Upper lobe of right lung (tissue), 1 donor: ENCODE data around the gene ACADVL. TPM values are rescaled to one million over a fixed set of nuclear protein-coding genes. Genes with fewer than 3 reads are reported as not detected.

Experiments
- ATAC-seq: fragments of 200-7000 bp; cut with Tn5 transposase; one replicate; pipeline ENCODE4 v1.9.1; 2020; ENCODE audit warnings: mild to moderate bottlenecking, moderate library complexity
- DNase-seq: peaks from one replicate; pipeline ENCODE4 v3.0.0-alpha.2; 2020
- H3K27ac ChIP-seq: fragments of 200-600 bp; one replicate; pipeline ENCODE4 v1.8.0; 2022
- H3K27me3 ChIP-seq: fragments of 200-600 bp; one replicate; pipeline ENCODE4 v1.8.0; 2022; ENCODE audit warnings: mild to moderate bottlenecking
- H3K36me3 ChIP-seq: fragments of 200-600 bp; one replicate; pipeline ENCODE4 v1.8.0; 2022
- H3K4me1 ChIP-seq: fragments of 200-600 bp; one replicate; pipeline ENCODE4 v1.8.0; 2022
- H3K4me3 ChIP-seq: fragments of 200-600 bp; one replicate; pipeline ENCODE4 v1.8.0; 2022; ENCODE audit warnings: mild to moderate bottlenecking
- H3K9me3 ChIP-seq: fragments of 200-600 bp; one replicate; pipeline ENCODE4 v1.8.0; 2022
- CTCF ChIP-seq: fragments of 200-600 bp; IDR thresholded peaks from one replicate; pipeline ENCODE4 v1.8.0; 2022; ENCODE audit warnings: antibody characterized with exemption
- intact Hi-C: fragments of 100-400 bp; cut with DNase I; formaldehyde crosslinking; loops from one replicate; pipeline ENCODE4 v1.11.0; 2022
- total RNA-seq: library from RNA; stranded (reverse); fragmentation: NEBNext Ultra II Directional; extraction: Animal tissue kit (Norgen Biotek cat#: 25700); gene quantifications from one replicate; pipeline ENCODE4 v1.2.1, GENCODE V29; 2021
- donor health status: DM: no; HTN: yes; CAD: no; lungs with severe emphysema.

Gene ACADVL
- total RNA-seq, 1 donor from 2014 or later: 544 TPM

GRCh38 chr17:7237761-7238419 lies 18.2 kb downstream of the ACADVL start:
- peaks cover 34% of the 10 kb centered on the region for H3K4me1 ChIP-seq
- ATAC-seq (peak; percentile 37), DNase-seq (peak; percentile 94)
- H3K36me3 ChIP-seq: peaks cover 33% of the 10 kb centered on the region
- TF ChIP-seq CTCF: no peak
- no peaks in the 10 kb centered on the region for H3K9me3 ChIP-seq
- intact Hi-C loops: no loop called here
- peak overlapping the region; percentile 88 for H3K27ac ChIP-seq
- H3K27me3 ChIP-seq: no peaks in the 10 kb centered on the region
- H3K4me3 ChIP-seq: peak overlapping the region; percentile 94

DNA sequence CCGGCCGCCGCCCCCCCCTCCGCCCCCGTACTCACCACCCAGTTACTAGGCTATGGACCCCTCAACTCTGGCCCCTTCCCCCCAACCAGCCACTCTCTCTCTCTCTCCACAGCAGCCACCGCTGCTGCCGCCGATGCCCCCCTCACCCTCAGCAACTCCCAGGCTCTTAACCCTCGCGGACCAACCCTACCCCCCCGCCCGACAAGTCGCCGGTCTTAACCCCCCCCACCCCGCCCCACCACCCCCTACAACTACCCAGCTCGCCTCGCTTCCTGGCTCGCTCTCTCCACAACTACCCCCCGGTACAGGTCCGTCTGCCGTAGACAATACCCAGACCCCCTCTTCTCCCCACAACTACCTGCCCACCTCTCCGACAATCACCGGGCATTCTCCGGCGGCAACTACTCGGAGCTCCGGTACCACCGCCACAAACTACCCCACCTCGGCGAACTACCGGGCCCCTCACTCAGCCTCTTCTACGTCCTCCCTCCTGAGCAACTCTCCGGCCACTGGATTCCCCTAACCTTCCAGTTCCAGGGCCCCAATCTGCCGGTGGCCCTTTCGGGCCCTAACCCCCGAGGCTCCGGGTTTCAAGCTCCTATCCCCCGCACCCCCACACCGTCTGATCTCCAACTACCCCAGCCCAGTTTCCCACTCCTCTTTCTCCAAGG lies 18.8 kb downstream of the ACADVL start:
- peaks cover 33% of the 10 kb centered on the region for H3K4me1 ChIP-seq

DNA sequence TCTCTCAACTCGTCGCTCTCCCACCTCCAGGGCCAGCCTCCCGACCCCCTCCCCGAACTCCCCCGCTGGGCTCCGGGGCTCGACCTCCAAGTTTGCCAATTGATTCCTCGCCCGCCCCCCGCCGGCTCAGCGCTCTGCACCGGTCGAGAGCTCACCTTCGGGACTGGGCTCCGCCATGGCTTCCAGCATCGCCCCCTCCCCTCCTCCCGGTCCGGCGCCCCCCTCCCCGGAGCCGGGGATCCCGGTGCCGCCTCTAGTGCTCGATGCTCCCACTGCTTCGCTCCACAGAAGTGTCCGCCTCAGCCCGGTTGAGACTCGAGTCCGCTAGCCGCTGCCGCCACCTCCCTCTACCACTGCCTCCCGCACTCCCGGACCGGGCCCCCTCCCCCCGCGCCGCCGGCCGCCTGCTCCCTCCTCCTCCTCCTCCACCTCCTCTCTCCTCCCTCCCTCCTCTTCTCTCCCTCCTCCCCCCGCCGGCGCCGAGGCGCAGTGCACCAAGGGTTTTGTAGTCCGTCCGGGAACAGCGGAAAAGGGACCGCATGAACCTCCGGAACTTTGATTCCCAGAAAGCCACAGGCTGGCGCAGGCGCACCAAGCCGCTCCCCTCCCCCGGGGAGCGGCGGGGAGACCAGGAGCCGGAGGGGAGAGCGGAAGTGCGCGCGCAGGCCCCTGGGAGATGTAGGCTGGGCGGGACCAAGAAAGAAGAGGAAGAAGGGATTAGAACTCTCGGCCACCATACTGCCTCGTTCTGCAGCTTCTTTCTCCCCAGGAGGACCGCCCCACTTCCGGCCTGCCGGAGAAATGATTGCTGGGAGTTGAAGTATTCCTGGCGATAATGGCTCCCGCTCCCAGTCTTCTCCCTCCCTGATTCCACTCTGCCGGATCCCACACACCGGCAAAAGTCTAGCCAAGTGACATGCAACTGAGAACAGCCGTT lies 19.6 kb downstream of the ACADVL start, which contains the start of gene PHF23:
Gene PHF23 (minus strand): TSS at position 367 of the 937 bp plus-strand sequence. CDS start 178 bp downstream, at position 189.
- peak; percentile 83 for ATAC-seq
- Histone ChIP-seq H3K4me3 (peak within 1 kb of the TSS; percentile 99), H3K36me3 (peaks cover 44% of the 10 kb centered on the region), H3K9me3 (no peaks in the 10 kb centered on the region), H3K27ac (peak within 1 kb of the TSS; percentile 88), H3K27me3 (no peaks in the 10 kb centered on the region), H3K4me1 (peaks cover 36% of the 10 kb centered on the region)
- peak; percentile 100 for DNase-seq
- no peak for TF ChIP-seq CTCF
- intact Hi-C loops: no loop called here

More for the DNA sequence above, 18.8 kb downstream of the ACADVL start:
- ATAC-seq: no peak
- TF ChIP-seq CTCF: no peak
- no peaks in the 10 kb centered on the region for H3K27me3 ChIP-seq
- peak; percentile 73 for DNase-seq
- no peaks in the 10 kb centered on the region for H3K9me3 ChIP-seq
- H3K27ac ChIP-seq: peak overlapping the region; percentile 88
- intact Hi-C loops: no loop called here
- peaks cover 35% of the 10 kb centered on the region for H3K36me3 ChIP-seq
- peak overlapping the region; percentile 94 for H3K4me3 ChIP-seq

DNA sequence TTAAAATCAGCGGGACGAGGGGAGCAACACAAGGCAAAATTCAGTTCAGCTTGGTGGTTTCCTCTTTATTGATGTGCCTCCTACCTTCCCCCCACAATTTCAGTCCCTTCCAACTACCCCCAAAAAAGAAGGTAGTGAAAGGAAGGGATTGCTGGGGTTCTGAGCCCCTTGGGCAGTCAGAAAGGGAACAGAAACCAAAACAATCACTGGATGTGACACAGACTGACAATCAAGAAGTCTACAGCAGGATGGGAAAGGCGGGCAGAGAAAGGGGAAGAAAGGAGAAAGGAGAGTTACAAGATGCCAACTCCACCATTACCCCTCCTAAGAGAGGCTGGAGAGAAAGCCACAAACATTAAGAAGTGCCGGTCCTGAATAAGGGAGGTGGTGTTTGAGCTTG lies 20.6 kb downstream of the ACADVL start:
- H3K36me3 ChIP-seq: peaks cover 48% of the 10 kb centered on the region
- intact Hi-C loops: no loop called here
- H3K27ac ChIP-seq: peak overlapping the region; percentile 97
- H3K27me3 ChIP-seq: no peaks in the 10 kb centered on the region
- no peaks in the 10 kb centered on the region for H3K9me3 ChIP-seq
- peak overlapping the region; percentile 99 for H3K4me3 ChIP-seq
- H3K4me1 ChIP-seq: peaks cover 28% of the 10 kb centered on the region
- DNase-seq (no peak), ATAC-seq (no peak)
- no peak for TF ChIP-seq CTCF

DNA sequence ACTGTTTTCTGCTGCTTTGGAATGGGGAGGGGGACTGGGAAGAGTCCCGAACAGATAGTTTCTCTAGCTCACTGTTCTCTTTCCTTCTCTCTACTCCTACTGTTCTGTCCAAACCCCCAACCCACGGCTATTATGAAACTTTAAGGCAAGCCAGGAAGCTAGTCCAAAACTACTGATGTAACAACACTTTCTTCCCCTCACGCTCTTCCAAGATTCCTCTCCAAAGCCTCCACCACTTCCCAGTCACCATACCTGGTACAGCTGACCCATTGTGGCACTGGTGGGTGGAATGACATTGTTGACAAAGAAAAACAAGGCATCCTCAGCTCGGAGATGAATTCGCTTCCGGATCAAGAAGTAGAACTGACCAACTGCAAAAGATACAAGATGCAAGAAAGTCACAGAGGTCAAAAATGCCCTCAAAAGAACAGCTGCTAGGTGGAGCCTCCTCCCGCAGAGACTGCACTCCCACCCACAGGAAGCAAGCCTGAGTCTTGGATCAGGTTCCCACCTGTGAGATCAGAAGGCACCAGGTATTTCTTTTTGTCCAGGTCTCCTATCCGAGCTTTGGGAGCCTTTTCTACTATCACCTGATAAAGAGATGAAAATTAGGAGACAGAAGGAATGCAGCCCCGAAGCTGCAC lies 21.5 kb downstream of the ACADVL start:
- DNase-seq: no peak
- TF ChIP-seq CTCF: no peak
- H3K27ac ChIP-seq: peak overlapping the region; percentile 97
- H3K36me3 ChIP-seq: peaks cover 48% of the 10 kb centered on the region
- ATAC-seq: no peak
- peak overlapping the region; percentile 99 for H3K4me3 ChIP-seq
- intact Hi-C loops: no loop called here
- H3K9me3 ChIP-seq: no peaks in the 10 kb centered on the region
- H3K27me3 ChIP-seq: no peaks in the 10 kb centered on the region
- H3K4me1 ChIP-seq: peaks cover 26% of the 10 kb centered on the region
